ENCODE results near the gene TM4SF1. TPM values are rescaled to one million over a fixed set of nuclear protein-coding genes. Genes with fewer than 3 reads are reported as not detected.

Gene TM4SF1
- total RNA-seq, 4 donors from 2014 or later = 80.4 to 96.4 (median 83.6) TPM

DNA sequence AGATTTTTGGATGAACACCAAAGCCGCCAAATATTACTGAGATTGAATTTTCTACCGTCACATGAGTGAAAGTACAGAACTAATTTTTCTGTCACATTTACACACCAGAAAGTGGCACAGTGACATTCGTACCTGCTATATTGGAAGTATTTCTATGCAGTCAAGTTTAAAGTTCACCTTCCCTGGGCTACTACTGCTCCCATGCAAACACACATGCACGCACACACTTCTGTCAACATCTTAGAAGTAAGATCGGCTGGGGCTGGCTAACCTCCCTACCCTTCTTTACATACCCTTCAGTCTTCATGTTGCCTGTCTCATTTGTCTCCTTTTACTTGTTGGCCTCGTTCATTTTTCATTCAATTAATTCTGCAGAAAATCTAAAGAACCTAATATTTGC lies 19.0 kb upstream of the TM4SF1 start:
- Histone ChIP-seq H3K9me3 (no peaks in the 10 kb centered on the region), H3K36me3 (no peaks in the 10 kb centered on the region), H3K27ac (no peak overlapping the region), H3K4me3 (no peak overlapping the region), H3K4me1 (peaks cover 17% of the 10 kb centered on the region), H3K27me3 (no peaks in the 10 kb centered on the region)
- no peak for DNase-seq (ENCODE audit: low spot score in 2 of 2)
- 91% methylated on average over 6 of the region's 6 CpGs for WGBS
- TF ChIP-seq EP300 (IDR thresholded peaks at IDR 0.05) (no peak), POLR2A (IDR thresholded peaks at IDR 0.05) (no peak), POLR2AphosphoS5 (IDR thresholded peaks at IDR 0.05) (no peak)
- TF ChIP-seq, protein P1, sequence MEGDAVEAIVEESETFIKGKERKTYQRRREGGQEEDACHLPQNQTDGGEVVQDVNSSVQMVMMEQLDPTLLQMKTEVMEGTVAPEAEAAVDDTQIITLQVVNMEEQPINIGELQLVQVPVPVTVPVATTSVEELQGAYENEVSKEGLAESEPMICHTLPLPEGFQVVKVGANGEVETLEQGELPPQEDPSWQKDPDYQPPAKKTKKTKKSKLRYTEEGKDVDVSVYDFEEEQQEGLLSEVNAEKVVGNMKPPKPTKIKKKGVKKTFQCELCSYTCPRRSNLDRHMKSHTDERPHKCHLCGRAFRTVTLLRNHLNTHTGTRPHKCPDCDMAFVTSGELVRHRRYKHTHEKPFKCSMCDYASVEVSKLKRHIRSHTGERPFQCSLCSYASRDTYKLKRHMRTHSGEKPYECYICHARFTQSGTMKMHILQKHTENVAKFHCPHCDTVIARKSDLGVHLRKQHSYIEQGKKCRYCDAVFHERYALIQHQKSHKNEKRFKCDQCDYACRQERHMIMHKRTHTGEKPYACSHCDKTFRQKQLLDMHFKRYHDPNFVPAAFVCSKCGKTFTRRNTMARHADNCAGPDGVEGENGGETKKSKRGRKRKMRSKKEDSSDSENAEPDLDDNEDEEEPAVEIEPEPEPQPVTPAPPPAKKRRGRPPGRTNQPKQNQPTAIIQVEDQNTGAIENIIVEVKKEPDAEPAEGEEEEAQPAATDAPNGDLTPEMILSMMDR (IDR thresholded peaks at IDR 0.05) = no peak

DNA sequence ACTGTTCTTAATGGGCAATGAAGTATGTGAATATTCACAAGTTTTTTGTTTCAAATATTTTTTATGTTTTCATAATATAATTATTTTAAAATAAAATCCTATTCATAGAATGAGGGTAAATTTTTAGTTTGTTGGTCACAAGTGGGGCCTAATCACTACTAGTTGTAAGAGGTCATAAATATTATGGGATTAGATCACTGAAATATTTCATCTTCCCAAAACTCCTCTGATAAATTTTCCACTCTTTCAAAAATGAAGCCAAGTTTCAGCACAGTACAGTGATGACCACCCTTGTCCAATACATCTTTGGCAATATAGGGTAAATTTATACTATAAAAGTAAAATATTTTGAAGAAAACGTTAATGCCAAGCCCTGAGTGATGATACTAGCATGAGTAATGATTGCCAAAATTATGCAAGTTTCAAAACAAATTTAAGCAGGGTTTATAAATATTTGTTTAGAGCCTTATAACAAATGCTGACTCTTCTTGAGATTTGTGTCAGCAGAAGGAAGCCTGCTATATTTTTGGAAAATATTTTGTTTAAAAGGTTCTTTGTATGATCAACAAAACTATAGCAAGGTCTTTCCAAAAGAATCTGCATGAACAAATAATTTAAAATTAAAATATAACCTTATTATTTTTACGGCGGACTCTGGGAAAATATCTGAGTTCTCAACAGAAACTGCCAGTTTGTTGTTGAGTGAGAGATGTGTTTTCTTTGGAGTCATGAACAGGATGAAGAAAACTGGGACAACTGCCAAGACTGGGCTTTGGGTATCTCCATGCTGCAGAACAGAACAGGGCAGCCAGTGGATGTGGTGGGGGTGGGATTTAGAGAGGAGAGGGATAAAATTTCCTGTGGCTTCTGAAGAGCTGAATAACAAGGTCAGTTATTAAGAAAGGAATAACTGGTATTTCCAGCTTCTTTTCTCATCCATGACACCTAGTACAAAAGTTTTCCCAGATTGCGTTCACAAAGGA lies 17.9 kb upstream of the TM4SF1 start:
- DNase-seq (ENCODE audit: low spot score in 2 of 2) = no peak
- Histone ChIP-seq H3K36me3 (no peaks in the 10 kb centered on the region), H3K27ac (no peak overlapping the region), H3K27me3 (no peaks in the 10 kb centered on the region), H3K9me3 (no peaks in the 10 kb centered on the region), H3K4me3 (no peak overlapping the region), H3K4me1 (peaks cover 17% of the 10 kb centered on the region)
- 65% methylated on average over 4 of the region's 4 CpGs for WGBS
- TF ChIP-seq POLR2A (IDR thresholded peaks at IDR 0.05) (no peak), POLR2AphosphoS5 (IDR thresholded peaks at IDR 0.05) (no peak), EP300 (IDR thresholded peaks at IDR 0.05) (no peak)
- TF ChIP-seq, protein P1 (IDR thresholded peaks at IDR 0.05) = no peak

DNA sequence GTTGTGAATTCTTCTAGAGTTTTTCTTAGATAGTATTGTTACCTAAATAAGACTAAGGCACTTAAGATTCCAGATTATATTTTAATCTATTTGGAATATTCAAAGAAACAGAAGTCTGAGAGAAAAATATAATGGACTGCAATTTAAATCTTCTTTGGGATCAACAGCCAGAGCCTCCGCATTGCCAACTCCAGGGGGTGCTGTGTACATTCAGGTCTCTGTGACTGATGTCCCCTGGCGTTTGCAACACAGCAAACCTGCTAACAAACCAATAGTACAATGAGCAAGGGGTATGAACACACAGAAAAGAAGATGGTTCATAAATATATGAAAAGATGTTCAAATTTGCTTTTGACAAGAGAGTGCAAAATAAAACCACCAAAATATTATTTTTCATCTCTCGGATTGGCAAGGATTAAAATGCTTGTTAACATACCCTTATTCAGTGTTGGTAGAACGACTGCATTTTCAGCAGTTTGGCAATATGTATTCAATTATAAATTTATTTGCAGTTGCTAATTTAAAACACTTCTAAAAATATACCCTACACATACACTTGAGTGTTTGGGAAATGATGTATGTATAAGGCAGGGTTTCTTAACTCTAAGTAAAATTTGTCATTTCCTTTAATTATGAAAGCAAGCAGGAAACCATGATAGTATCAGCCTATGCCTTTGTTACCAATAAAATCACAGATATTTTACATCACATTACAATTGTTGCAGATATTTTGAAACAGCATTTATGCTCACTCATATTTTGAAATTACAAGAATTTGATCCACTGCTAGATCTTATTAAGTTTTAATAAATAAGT lies 16.1 kb upstream of the TM4SF1 start:
- Histone ChIP-seq H3K4me1 (peaks cover 24% of the 10 kb centered on the region), H3K36me3 (no peaks in the 10 kb centered on the region), H3K4me3 (no peak overlapping the region), H3K27me3 (no peaks in the 10 kb centered on the region), H3K9me3 (no peaks in the 10 kb centered on the region), H3K27ac (no peak overlapping the region)
- 46% methylated on average over 4 of the region's 4 CpGs for WGBS
- no peak for DNase-seq (ENCODE audit: low spot score in 2 of 2)
- no peak for TF ChIP-seq POLR2AphosphoS5 (IDR thresholded peaks at IDR 0.05)
- TF ChIP-seq, protein P1 (IDR thresholded peaks at IDR 0.05) = peak; percentile 67 to 69
- no peak for TF ChIP-seq EP300 (IDR thresholded peaks at IDR 0.05)
- no peak for TF ChIP-seq POLR2A (IDR thresholded peaks at IDR 0.05)

DNA sequence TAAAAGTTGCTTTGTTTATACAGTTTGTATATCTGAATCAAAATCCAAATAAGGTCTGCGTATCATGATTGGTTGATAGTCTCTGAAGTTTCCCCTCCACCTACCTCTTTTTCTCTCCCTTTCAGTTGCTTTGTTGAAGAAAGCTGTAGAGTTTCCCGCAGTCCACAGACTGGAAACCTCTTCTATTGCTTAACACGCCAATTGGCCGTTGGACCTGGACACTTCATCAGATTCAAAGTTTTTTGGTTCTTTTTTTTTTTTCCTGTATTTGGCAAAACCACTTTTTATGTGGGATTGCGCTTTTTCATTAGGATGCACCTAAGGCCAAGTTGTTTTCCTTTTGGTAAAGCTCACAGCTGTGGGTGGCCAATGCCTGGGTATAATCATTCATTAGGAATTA lies 14.5 kb upstream of the TM4SF1 start:
- no peaks in the 10 kb centered on the region for H3K9me3 ChIP-seq
- no peaks in the 10 kb centered on the region for H3K36me3 ChIP-seq
- TF ChIP-seq POLR2AphosphoS5 (IDR thresholded peaks at IDR 0.05) (no peak), EP300 (IDR thresholded peaks at IDR 0.05) (no peak), POLR2A (IDR thresholded peaks at IDR 0.05) (no peak)
- TF ChIP-seq, protein P1 (IDR thresholded peaks at IDR 0.05) = no peak
- peaks cover 38% of the 10 kb centered on the region for H3K4me1 ChIP-seq
- H3K27me3 ChIP-seq = no peaks in the 10 kb centered on the region
- no peak overlapping the region for H3K27ac ChIP-seq
- DNase-seq (ENCODE audit: low spot score in 2 of 2) = no peak
- H3K4me3 ChIP-seq = no peak overlapping the region
- 70% methylated on average over 5 of the region's 5 CpGs for WGBS

Measured in suprapubic skin (tissue), 4 donors.